IMR-90 (cell line): ENCODE results near the gene TICAM1. TPM values are rescaled to one million over a fixed set of nuclear protein-coding genes. Genes with fewer than 3 reads are reported as not detected.

Experiments
- ATAC-seq: fragments of 200-7000 bp; cut with Tn5 transposase; 2 replicates; pipeline ENCODE4 v1.9.1; 2020; ENCODE audit warnings: low read depth, mild to moderate bottlenecking, moderate library complexity
- BruUV-seq: library from RNA; stranded (reverse); fragments of 400-500 nt; replicated peaks from 2 replicates; lab custom pipeline; 2021; lab: Mats Ljungman, UMichigan
- CTCF ChIA-PET: fragments of 300-600 bp; formaldehyde crosslinking; extraction: SDS; loops from one replicate; lab custom pipeline; 2021; ENCODE audit warnings: antibody characterized with exemption; lab: Yijun Ruan, JAX
- POLR2A ChIA-PET: fragments of 300-600 bp; sonication (Branson Sonifier 250); formaldehyde crosslinking; loops from one replicate; lab custom pipeline; 2022; ENCODE audit warnings: antibody characterized with exemption; ENCODE audit not compliant: unreplicated experiment; lab: Charles Lee
- DNase-seq: peaks from one replicate; pipeline ENCODE4 v3.0.0; 2013
- H2AFZ ChIP-seq: replicated peaks from 2 replicates; pipeline ENCODE3; 2013; ENCODE audit warnings: low read length, mild to moderate bottlenecking; ENCODE audit not compliant: poor library complexity
- H2AK5ac ChIP-seq: 2 replicates; pipeline ENCODE4 v1.6.1; 2013; ENCODE audit warnings: low read depth, low read length, inconsistent platforms
- H2AK9ac ChIP-seq: replicated peaks from 2 replicates; pipeline ENCODE3; 2013; ENCODE audit warnings: mild to moderate bottlenecking, low read depth, low read length, moderate library complexity; ENCODE audit not compliant: poor library complexity
- H2BK120ac ChIP-seq: 2 replicates; pipeline ENCODE4 v1.6.1; 2013; ENCODE audit warnings: low read depth, low read length, inconsistent platforms
- H2BK15ac ChIP-seq: 3 replicates; pipeline ENCODE4 v1.6.1; 2013; ENCODE audit warnings: low read depth, low read length, inconsistent platforms
- H2BK20ac ChIP-seq: 2 replicates; pipeline ENCODE4 v1.6.1; 2013; ENCODE audit warnings: low read depth, mild to moderate bottlenecking, inconsistent platforms, low read length, moderate library complexity
- H2BK5ac ChIP-seq: 2 replicates; pipeline ENCODE4 v1.6.1; 2013; ENCODE audit warnings: mild to moderate bottlenecking, low read depth, low read length, inconsistent platforms; ENCODE audit not compliant: poor library complexity, severe bottlenecking
- H3K14ac ChIP-seq: replicated peaks from 2 replicates; pipeline ENCODE4 v1.6.1; 2013; ENCODE audit warnings: low read depth, low read length, inconsistent platforms
- H3K18ac ChIP-seq: 2 replicates; pipeline ENCODE4 v1.6.1; 2013; ENCODE audit warnings: low read depth, low read length, control low read depth
- H3K23ac ChIP-seq: 2 replicates; pipeline ENCODE4 v1.6.1; 2013; ENCODE audit warnings: low read depth, low read length, inconsistent platforms
- H3K27ac ChIP-seq: 2 replicates; pipeline ENCODE4 v1.5.1; 2013; ENCODE audit warnings: mild to moderate bottlenecking, control low read depth, low read length; ENCODE audit not compliant: insufficient read depth
- H3K27me3 ChIP-seq: 2 replicates; pipeline ENCODE4 v1.6.1; 2013; ENCODE audit warnings: low read length; ENCODE audit not compliant: control insufficient read depth, insufficient read depth
- H3K36me3 ChIP-seq: 2 replicates; pipeline ENCODE4 v1.6.1; 2013; ENCODE audit warnings: low read length, mixed read lengths; ENCODE audit not compliant: control insufficient read depth, insufficient read depth
- H3K4ac ChIP-seq: 2 replicates; pipeline ENCODE4 v1.6.1; 2013; ENCODE audit warnings: low read depth, low read length, inconsistent platforms
- H3K4me1 ChIP-seq: 2 replicates; pipeline ENCODE4 v1.6.1; 2013; ENCODE audit warnings: low read length, mixed read lengths; ENCODE audit not compliant: control insufficient read depth, insufficient read depth
- H3K4me2 ChIP-seq: 2 replicates; pipeline ENCODE4 v1.6.1; 2013; ENCODE audit warnings: low read depth, mild to moderate bottlenecking, control low read depth, low read length, moderate library complexity
- H3K4me3 ChIP-seq: 2 replicates; pipeline ENCODE4 v1.5.1; 2013; ENCODE audit warnings: low read depth, mild to moderate bottlenecking, control low read depth, low read length, moderate library complexity; ENCODE audit not compliant: insufficient read depth
- H3K56ac ChIP-seq: 2 replicates; pipeline ENCODE4 v1.6.1; 2013; ENCODE audit warnings: low read length, inconsistent platforms; ENCODE audit not compliant: insufficient read depth; ENCODE audit errors: extremely low read depth
- H3K79me1 ChIP-seq, 2 experiments: 2 replicates each; pipeline ENCODE4 v1.6.1; 2013; ENCODE audit warnings: low read length in 2 of 2, inconsistent platforms in 1 of 2, low read depth in 1 of 2
- H3K9ac ChIP-seq: 2 replicates; pipeline ENCODE4 v1.6.1; 2013; ENCODE audit warnings: low read depth, low read length, control low read depth
- H3K9me1 ChIP-seq: 2 replicates; pipeline ENCODE4 v1.6.1; 2013; ENCODE audit warnings: low read length, inconsistent platforms; ENCODE audit not compliant: insufficient read depth
- H3K9me3 ChIP-seq: 2 replicates; pipeline ENCODE4 v1.6.1; 2013; ENCODE audit warnings: low read length; ENCODE audit not compliant: control insufficient read depth, insufficient read depth
- H4K20me1 ChIP-seq: 2 replicates; pipeline ENCODE4 v1.6.1; 2013; ENCODE audit warnings: low read length, inconsistent platforms; ENCODE audit not compliant: insufficient read depth
- H4K5ac ChIP-seq: 2 replicates; pipeline ENCODE4 v1.6.1; 2013; ENCODE audit warnings: mild to moderate bottlenecking, low read depth, low read length, control low read depth
- H4K8ac ChIP-seq, 2 experiments: 2 replicates each; pipeline ENCODE4 v1.6.1; 2013; ENCODE audit warnings: low read depth in 2 of 2, low read length in 2 of 2, control low read depth in 1 of 2, inconsistent platforms in 1 of 2
- H4K91ac ChIP-seq: 2 replicates; pipeline ENCODE4 v1.6.1; 2013; ENCODE audit warnings: low read depth, low read length, inconsistent platforms; ENCODE audit not compliant: insufficient read depth
- BHLHE40 ChIP-seq: fragments of 150-350 bp; IDR thresholded peaks from 2 replicates; pipeline ENCODE4 v1.6.1; 2016; ENCODE audit warnings: mild to moderate bottlenecking, low read depth, low read length
- CEBPB ChIP-seq: IDR thresholded peaks from 2 replicates; pipeline ENCODE4 v1.6.1; 2012; ENCODE audit warnings: low read depth, low read length, improper control_type of control experiment
- CHD1 ChIP-seq: IDR thresholded peaks from 2 replicates; pipeline ENCODE4 v1.6.1; 2012; ENCODE audit warnings: low read depth, low read length, improper control_type of control experiment
- CTCF ChIP-seq: conservative IDR thresholded peaks from 2 replicates; pipeline ENCODE4 v1.5.1; 2012; ENCODE audit warnings: mild to moderate bottlenecking, low read depth, low read length, improper control_type of control experiment
- ELK1 ChIP-seq: fragments of 150-350 bp; IDR thresholded peaks from 2 replicates; pipeline ENCODE4 v1.6.1; 2016; ENCODE audit warnings: low read depth, mild to moderate bottlenecking, low read length, moderate library complexity, borderline replicate concordance
- FOS ChIP-seq: fragments of 150-350 bp; IDR thresholded peaks from 2 replicates; pipeline ENCODE4 v1.6.1; 2016; ENCODE audit warnings: low read depth, low read length
- MAFK ChIP-seq: IDR thresholded peaks from 2 replicates; pipeline ENCODE4 v1.6.1; 2012; ENCODE audit warnings: low read depth, low read length, improper control_type of control experiment
- MAZ ChIP-seq: IDR thresholded peaks from 2 replicates; pipeline ENCODE4 v1.6.1; 2012; ENCODE audit warnings: low read depth, mild to moderate bottlenecking, low read length, improper control_type of control experiment, moderate library complexity, borderline replicate concordance
- MXI1 ChIP-seq: IDR thresholded peaks from 2 replicates; pipeline ENCODE4 v1.6.1; 2012; ENCODE audit warnings: low read depth, mild to moderate bottlenecking, low read length, moderate library complexity, borderline replicate concordance
- NFE2L2 ChIP-seq: fragments of 150-350 bp; IDR thresholded peaks from 2 replicates; pipeline ENCODE4 v1.6.1; 2016; ENCODE audit warnings: low read depth, mild to moderate bottlenecking, low read length
- POLR2A ChIP-seq: IDR thresholded peaks from 2 replicates; pipeline ENCODE4 v1.6.1; 2012; ENCODE audit warnings: mild to moderate bottlenecking, low read depth, low read length
- RAD21 ChIP-seq: IDR thresholded peaks from 2 replicates; pipeline ENCODE4 v1.6.1; 2012; ENCODE audit warnings: low read length, improper control_type of control experiment
- RCOR1 ChIP-seq: IDR thresholded peaks from 2 replicates; pipeline ENCODE4 v1.6.1; 2012; ENCODE audit warnings: mild to moderate bottlenecking, low read length, improper control_type of control experiment; ENCODE audit not compliant: insufficient replicate concordance
- RFX5 ChIP-seq: IDR thresholded peaks from 2 replicates; pipeline ENCODE4 v1.8.0; 2012; ENCODE audit warnings: low read depth, mild to moderate bottlenecking, low read length, moderate library complexity
- SMC3 ChIP-seq: fragments of 150-350 bp; IDR thresholded peaks from 2 replicates; pipeline ENCODE4 v1.6.1; 2016; ENCODE audit warnings: low read depth, mild to moderate bottlenecking, antibody characterized with exemption, low read length, moderate library complexity
- USF2 ChIP-seq: fragments of 150-350 bp; IDR thresholded peaks from 2 replicates; pipeline ENCODE4 v1.6.1; 2017; ENCODE audit warnings: mild to moderate bottlenecking, antibody characterized with exemption, low read length, low read depth
- WGBS, 2 experiments: methylation state at CpG; one replicate each; pipeline versions ENCODE4 v1.1.5 to v1.1.7; 2013; ENCODE audit warnings: missing lambda C conversion rate in 2 of 2; ENCODE audit not compliant: insufficient read length in 1 of 2; ENCODE audit errors: extremely low coverage in 2 of 2; 5-methylcytosine and 5-hydroxymethylcytosine counted together
- dilution Hi-C: fragments of 300-500 bp; cut with HindIII; formaldehyde crosslinking; loops from one replicate; pipeline ENCODE4 v1.14.3; 2018; ENCODE audit warnings: low sequenced_read_pairs; ENCODE audit not compliant: unreplicated experiment
- in situ Hi-C: fragments of 300-500 bp; cut with MboI; formaldehyde crosslinking; loops from 3 replicates; pipeline ENCODE4 v1.14.3; 2019; ENCODE audit warnings: low sequenced_read_pairs, inconsistent platforms, mixed read lengths
- intact Hi-C: fragments of 100-400 bp; cut with micrococcal nuclease; formaldehyde crosslinking; loops from 2 replicates; pipeline ENCODE4 v1.10.0; 2022
- polyA plus RNA-seq, 3 experiments: library from polyadenylated mRNA; depleted of rRNA; stranded (reverse); fragments of >200 nt; gene quantifications; 2 replicates each; pipeline ENCODE4 v1.2.3, GENCODE V29; 2012; ENCODE audit warnings: low replicate concordance in 1 of 3
- total RNA-seq: library from RNA; depleted of rRNA; stranded (reverse); fragments of >200 nt; gene quantifications from 2 replicates; pipeline ENCODE4 v1.2.3, GENCODE V29; 2012

Gene TICAM1
- total and polyA plus RNA-seq, 2 of the 4 experiments (the other 2 are of a cell fraction): 0.90 to 9.2 TPM

GRCh38 chr19:4775627-4776152 is 55.8 kb downstream of the TICAM1 start:
- ChIA-PET CTCF (no interaction called here), POLR2A (no interaction called here)
- H3K56ac ChIP-seq: no peak overlapping the region
- no peaks in the 10 kb centered on the region for H3K4me1 ChIP-seq
- no peak overlapping the region for H2BK15ac ChIP-seq
- H2BK20ac ChIP-seq: no peak overlapping the region
- dilution Hi-C loops (no loop called here), in situ Hi-C loops (no loop called here), intact Hi-C loops (no loop called here)
- no peak overlapping the region for H3K14ac ChIP-seq
- H3K23ac ChIP-seq: no peak overlapping the region
- H3K79me1 ChIP-seq: no peaks in the 10 kb centered on the region
- no peak overlapping the region for H4K91ac ChIP-seq
- no peak overlapping the region for H3K18ac ChIP-seq
- H4K20me1 ChIP-seq: no peaks in the 10 kb centered on the region
- WGBS, 2 experiments: 6% methylated on average over 3 of the region's 5 CpGs; no CpG with 5 or more reads in 1 of the 2 experiments
- no peaks in the 10 kb centered on the region for H3K36me3 ChIP-seq
- no peak overlapping the region for H2AFZ ChIP-seq
- H3K4me3 ChIP-seq: no peak overlapping the region
- TF ChIP-seq CHD1 (no peak), RAD21 (no peak), FOS (no peak), ELK1 (no peak), MAZ (no peak), RFX5 (no peak), MAFK (no peak), MXI1 (no peak), CEBPB (no peak), POLR2A (no peak), CTCF (no peak), SMC3 (no peak), BHLHE40 (no peak), NFE2L2 (no peak), RCOR1 (no peak), USF2 (no peak)
- no peak overlapping the region for H2AK5ac ChIP-seq
- peaks cover 3% of the 10 kb centered on the region for H3K9me3 ChIP-seq
- no peak for DNase-seq
- H3K9ac ChIP-seq: no peak overlapping the region
- H3K4ac ChIP-seq: no peak overlapping the region
- no peaks in the 10 kb centered on the region for H3K9me1 ChIP-seq
- H3K4me2 ChIP-seq: no peak overlapping the region
- H3K27ac ChIP-seq: no peak overlapping the region
- no peak overlapping the region for H2BK120ac ChIP-seq
- peaks cover 7% of the 10 kb centered on the region; the same call in 1 of the 2 replicates for H3K27me3 ChIP-seq
- H2AK9ac ChIP-seq: no peak overlapping the region
- no peak for ATAC-seq
- no peak overlapping the region for H2BK5ac ChIP-seq
- BruUV-seq: no TSS peak
- no peak overlapping the region for H4K5ac ChIP-seq
- no peak overlapping the region for H4K8ac ChIP-seq
